Rectal smooth muscle tissue (tissue), 1 donor: ENCODE measurements around the gene TAS2R20.
"Not testable (repeated sequence)": the region's sequence is repeated elsewhere in the genome, so short reads cannot be mapped to it uniquely, and the experiment has no call there.

Experiments
- H3K27ac ChIP-seq: one replicate; pipeline ENCODE4 v1.7.0; 2013; ENCODE audit warnings: low read depth, low read length, inconsistent platforms
- H3K27me3 ChIP-seq: one replicate; pipeline ENCODE4 v1.7.0; 2013; ENCODE audit warnings: low read length; ENCODE audit not compliant: control insufficient read depth, insufficient read depth
- H3K36me3 ChIP-seq: one replicate; pipeline ENCODE4 v1.7.0; 2013; ENCODE audit warnings: low read length; ENCODE audit not compliant: control insufficient read depth, insufficient read depth
- H3K4me1 ChIP-seq: one replicate; pipeline ENCODE4 v1.7.0; 2013; ENCODE audit warnings: low read length; ENCODE audit not compliant: control insufficient read depth, insufficient read depth
- H3K4me3 ChIP-seq: one replicate; pipeline ENCODE4 v1.7.0; 2013; ENCODE audit warnings: low read length
- H3K9ac ChIP-seq: one replicate; pipeline ENCODE4 v1.7.0; 2013; ENCODE audit warnings: low read length

TAS2R20 gene, protein sequence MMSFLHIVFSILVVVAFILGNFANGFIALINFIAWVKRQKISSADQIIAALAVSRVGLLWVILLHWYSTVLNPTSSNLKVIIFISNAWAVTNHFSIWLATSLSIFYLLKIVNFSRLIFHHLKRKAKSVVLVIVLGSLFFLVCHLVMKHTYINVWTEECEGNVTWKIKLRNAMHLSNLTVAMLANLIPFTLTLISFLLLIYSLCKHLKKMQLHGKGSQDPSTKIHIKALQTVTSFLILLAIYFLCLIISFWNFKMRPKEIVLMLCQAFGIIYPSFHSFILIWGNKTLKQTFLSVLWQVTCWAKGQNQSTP

GRCh38 chr12:10998204-10998603, at the start of gene TAS2R20:
TAS2R20 (minus strand) TSS chr12:10998304; CDS start chr12:10997875, 429 bp downstream.
- Histone ChIP-seq H3K27me3 (no peaks in the 10 kb centered on the region), H3K27ac (no peak within 1 kb of the TSS), H3K4me3 (no peak within 1 kb of the TSS), H3K4me1 (no peaks in the 10 kb centered on the region), H3K36me3 (no peaks in the 10 kb centered on the region), H3K9ac (no peak within 1 kb of the TSS)

DNA sequence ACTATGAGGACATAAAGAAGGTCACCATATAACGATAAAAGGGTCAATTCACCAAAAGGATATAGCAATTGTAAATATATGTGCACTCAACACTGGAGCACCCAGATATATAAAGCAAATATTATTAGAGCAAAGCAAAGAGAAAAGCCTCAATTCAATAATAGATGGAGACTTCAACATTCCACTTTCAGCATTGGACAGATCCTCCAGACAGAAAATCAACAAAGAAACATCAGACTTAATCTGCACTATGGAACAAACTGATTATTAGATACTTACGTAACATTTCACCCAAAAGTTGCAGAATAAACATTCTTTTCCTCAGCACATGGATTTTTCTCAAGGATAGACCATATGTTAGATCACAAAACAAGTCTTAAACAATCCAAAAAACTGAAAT, 43.3 kb upstream of the TAS2R20 start:
- not testable (repeated sequence) for H3K4me1 ChIP-seq, H3K36me3 ChIP-seq, H3K27ac ChIP-seq, H3K9ac ChIP-seq, H3K4me3 ChIP-seq, H3K27me3 ChIP-seq

DNA sequence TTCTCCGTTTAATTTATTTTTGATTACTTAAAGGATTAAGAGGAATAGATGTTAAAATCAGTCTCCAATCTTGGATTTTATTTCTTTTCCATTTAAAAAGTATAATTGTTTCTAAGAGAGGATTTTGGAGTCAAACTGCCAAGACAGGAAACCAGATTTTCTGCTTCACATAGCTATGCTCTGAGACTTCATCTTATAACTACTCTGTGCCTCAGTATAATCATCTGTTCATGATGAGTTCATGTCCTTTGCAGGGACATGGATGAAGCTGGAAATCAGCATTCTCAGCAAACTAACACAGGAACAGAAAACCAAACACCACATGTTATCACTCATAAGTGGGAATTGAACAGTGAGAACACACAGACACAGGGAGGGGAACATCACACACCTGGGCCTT, 42.1 kb upstream of the TAS2R20 start:
- H3K27me3 ChIP-seq: no peaks in the 10 kb centered on the region
- H3K27ac ChIP-seq: no peak overlapping the region
- no peak overlapping the region for H3K9ac ChIP-seq
- no peak overlapping the region for H3K4me3 ChIP-seq
- no peaks in the 10 kb centered on the region for H3K4me1 ChIP-seq
- no peaks in the 10 kb centered on the region for H3K36me3 ChIP-seq

- Histone ChIP-seq H3K27ac (no peak overlapping the region), H3K36me3 (no peaks in the 10 kb centered on the region), H3K4me3 (no peak overlapping the region), H3K9ac (no peak overlapping the region), H3K27me3 (no peaks in the 10 kb centered on the region), H3K4me1 (no peaks in the 10 kb centered on the region)
Observed at GRCh38 chr12:11039171-11039570, 41.1 kb upstream of the TAS2R20 start.

- H3K27me3 ChIP-seq, H3K4me1 ChIP-seq, H3K4me3 ChIP-seq, H3K9ac ChIP-seq, H3K27ac ChIP-seq, H3K36me3 ChIP-seq: not testable (repeated sequence)
Observed at GRCh38 chr12:11033959-11034358, 35.9 kb upstream of the TAS2R20 start.

GRCh38 chr12:11031307-11031706, 33.2 kb upstream of the TAS2R20 start, which contains the start of gene TAS2R31:
TAS2R31 (minus strand) TSS chr12:11031407; CDS start chr12:11031335, 72 bp downstream.
- Histone ChIP-seq H3K4me3 (no peak within 1 kb of the TSS), H3K36me3 (no peaks in the 10 kb centered on the region), H3K9ac (no peak within 1 kb of the TSS), H3K27ac (no peak within 1 kb of the TSS), H3K4me1 (no peaks in the 10 kb centered on the region), H3K27me3 (no peaks in the 10 kb centered on the region)

GRCh38 chr12:11026118-11026517, 28.0 kb upstream of the TAS2R20 start:
- Histone ChIP-seq H3K4me3 (no peak overlapping the region), H3K27ac (no peak overlapping the region), H3K36me3 (no peaks in the 10 kb centered on the region)

GRCh38 chr12:11023387-11023786, 25.3 kb upstream of the TAS2R20 start:
- H3K27me3 ChIP-seq: no peaks in the 10 kb centered on the region
- no peak overlapping the region for H3K27ac ChIP-seq
- no peaks in the 10 kb centered on the region for H3K4me1 ChIP-seq
- no peak overlapping the region for H3K4me3 ChIP-seq
- no peaks in the 10 kb centered on the region for H3K36me3 ChIP-seq
- H3K9ac ChIP-seq: no peak overlapping the region

More at GRCh38 chr12:11026118-11026517, 28.0 kb upstream of the TAS2R20 start:
- Histone ChIP-seq H3K27me3 (no peaks in the 10 kb centered on the region), H3K4me1 (no peaks in the 10 kb centered on the region), H3K9ac (no peak overlapping the region)

- no peak within 1 kb of the TSS for H3K9ac ChIP-seq
- H3K27ac ChIP-seq: no peak within 1 kb of the TSS
- H3K27me3 ChIP-seq: no peaks in the 10 kb centered on the region
- H3K4me1 ChIP-seq: no peaks in the 10 kb centered on the region
- H3K4me3 ChIP-seq: no peak within 1 kb of the TSS
- no peaks in the 10 kb centered on the region for H3K36me3 ChIP-seq
Observed at GRCh38 chr12:11022520-11022919, 24.4 kb upstream of the TAS2R20 start, which contains the start of gene TAS2R19. TAS2R19 (minus strand) TSS chr12:11022620; CDS start chr12:11022571, 49 bp downstream.

DNA sequence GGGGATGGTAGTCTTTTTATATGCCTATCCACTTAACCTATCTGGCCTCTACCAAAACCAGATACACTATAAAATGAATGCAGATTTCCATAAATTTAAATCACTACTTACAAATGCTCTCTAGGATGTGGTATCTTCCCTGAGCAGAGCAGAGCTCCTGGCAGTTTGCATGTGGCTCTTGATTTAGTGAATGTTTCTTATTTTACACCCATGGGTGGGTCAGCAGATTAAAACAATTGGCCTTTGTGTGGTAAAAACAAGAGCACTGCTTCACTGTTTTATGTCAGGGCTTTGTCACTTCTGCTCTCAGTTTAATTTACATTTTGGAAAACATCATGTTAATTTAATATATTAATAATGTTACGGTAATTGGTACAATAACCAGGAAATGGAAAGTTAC, 18.8 kb upstream of the TAS2R20 start:
- no peak overlapping the region for H3K9ac ChIP-seq
- no peak overlapping the region for H3K27ac ChIP-seq

GRCh38 chr12:11015775-11016430, 17.8 kb upstream of the TAS2R20 start:
- Histone ChIP-seq H3K27me3 (no peaks in the 10 kb centered on the region), H3K36me3 (no peaks in the 10 kb centered on the region), H3K9ac (no peak overlapping the region), H3K4me3 (no peak overlapping the region), H3K27ac (no peak overlapping the region), H3K4me1 (no peaks in the 10 kb centered on the region)

More for the DNA sequence above, 18.8 kb upstream of the TAS2R20 start:
- no peaks in the 10 kb centered on the region for H3K4me1 ChIP-seq
- H3K27me3 ChIP-seq: no peaks in the 10 kb centered on the region
- no peak overlapping the region for H3K4me3 ChIP-seq
- no peaks in the 10 kb centered on the region for H3K36me3 ChIP-seq

GRCh38 chr12:11014234-11014633, 16.1 kb upstream of the TAS2R20 start:
- Histone ChIP-seq H3K4me1 (no peaks in the 10 kb centered on the region), H3K27me3 (no peaks in the 10 kb centered on the region), H3K36me3 (no peaks in the 10 kb centered on the region), H3K4me3 (no peak overlapping the region), H3K9ac (no peak overlapping the region), H3K27ac (no peak overlapping the region)

DNA sequence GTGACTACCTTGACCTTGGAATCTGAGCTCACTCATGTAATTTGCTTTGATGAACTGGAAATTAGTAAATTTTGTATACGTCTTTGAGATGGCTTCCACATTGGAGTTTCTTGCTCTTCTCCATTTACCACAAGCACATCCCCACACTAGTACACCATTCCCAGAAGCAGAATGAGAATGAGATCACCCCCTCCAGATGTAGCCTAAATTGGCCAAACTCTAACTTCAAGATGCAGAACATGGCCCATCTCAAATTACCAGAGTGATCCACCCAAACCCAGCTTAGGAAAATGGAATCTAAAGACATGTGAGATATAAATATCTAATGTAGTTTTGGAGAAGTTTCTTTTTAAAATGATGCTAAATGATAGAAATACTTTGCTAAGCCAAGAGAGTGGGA, 9.5 kb upstream of the TAS2R20 start:
- Histone ChIP-seq H3K27me3 (no peaks in the 10 kb centered on the region), H3K9ac (no peak overlapping the region), H3K36me3 (no peaks in the 10 kb centered on the region), H3K4me3 (no peak overlapping the region), H3K4me1 (no peaks in the 10 kb centered on the region), H3K27ac (no peak overlapping the region)
